Measurements from ENCODE around the gene LRRC74A.

LRRC74A gene

DNA sequence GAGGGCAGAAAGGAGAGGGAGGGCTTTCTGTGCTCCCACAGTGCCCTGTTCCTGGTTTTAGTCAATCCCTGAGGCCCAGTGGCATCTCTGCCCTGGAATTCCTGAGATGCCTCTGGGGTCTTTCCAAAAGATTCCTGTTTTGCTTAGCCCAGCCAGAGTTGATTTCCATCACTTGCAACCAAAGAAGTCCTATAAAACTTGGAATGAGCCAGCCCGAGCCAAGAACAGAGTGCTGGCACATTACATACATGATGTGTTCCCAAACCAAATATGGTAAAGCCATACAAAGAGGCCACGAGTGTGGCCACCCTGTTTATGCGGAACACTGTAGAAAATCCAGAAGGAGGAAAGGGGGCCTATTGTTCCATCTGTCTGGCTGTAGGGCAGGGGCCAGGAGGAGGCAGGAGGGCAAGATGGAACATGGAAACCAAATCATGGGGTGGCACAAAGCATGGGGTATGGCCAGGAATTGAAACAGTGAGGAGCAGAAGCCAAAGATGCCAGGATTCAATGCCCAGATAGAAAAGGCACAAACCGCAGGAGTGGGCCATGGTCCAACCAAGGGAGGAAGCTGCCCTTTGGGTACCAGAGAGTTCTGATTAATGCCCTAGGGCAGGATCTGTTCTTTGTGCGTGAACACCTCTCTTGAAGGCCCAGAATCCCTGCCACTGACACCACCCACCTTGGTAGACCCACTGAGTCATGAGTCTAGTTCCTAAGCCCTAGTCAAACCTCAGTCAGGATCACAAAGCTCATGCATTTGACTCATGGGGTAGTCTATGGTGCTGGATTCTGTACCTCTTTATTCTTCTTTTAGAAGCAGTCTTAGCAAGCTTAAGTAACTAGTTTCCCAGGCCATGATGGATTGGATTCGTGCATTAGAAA lies 75.2 kb downstream of the LRRC74A start:
- Histone ChIP-seq H3K27ac (peak overlapping the region; percentile 72 to 89), H3K4me3 (no peak overlapping the region)
- DNase-seq (ENCODE audit: low spot score): no peak
- TF ChIP-seq, protein P1, sequence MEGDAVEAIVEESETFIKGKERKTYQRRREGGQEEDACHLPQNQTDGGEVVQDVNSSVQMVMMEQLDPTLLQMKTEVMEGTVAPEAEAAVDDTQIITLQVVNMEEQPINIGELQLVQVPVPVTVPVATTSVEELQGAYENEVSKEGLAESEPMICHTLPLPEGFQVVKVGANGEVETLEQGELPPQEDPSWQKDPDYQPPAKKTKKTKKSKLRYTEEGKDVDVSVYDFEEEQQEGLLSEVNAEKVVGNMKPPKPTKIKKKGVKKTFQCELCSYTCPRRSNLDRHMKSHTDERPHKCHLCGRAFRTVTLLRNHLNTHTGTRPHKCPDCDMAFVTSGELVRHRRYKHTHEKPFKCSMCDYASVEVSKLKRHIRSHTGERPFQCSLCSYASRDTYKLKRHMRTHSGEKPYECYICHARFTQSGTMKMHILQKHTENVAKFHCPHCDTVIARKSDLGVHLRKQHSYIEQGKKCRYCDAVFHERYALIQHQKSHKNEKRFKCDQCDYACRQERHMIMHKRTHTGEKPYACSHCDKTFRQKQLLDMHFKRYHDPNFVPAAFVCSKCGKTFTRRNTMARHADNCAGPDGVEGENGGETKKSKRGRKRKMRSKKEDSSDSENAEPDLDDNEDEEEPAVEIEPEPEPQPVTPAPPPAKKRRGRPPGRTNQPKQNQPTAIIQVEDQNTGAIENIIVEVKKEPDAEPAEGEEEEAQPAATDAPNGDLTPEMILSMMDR (IDR thresholded peaks at IDR 0.05): no peak

DNA sequence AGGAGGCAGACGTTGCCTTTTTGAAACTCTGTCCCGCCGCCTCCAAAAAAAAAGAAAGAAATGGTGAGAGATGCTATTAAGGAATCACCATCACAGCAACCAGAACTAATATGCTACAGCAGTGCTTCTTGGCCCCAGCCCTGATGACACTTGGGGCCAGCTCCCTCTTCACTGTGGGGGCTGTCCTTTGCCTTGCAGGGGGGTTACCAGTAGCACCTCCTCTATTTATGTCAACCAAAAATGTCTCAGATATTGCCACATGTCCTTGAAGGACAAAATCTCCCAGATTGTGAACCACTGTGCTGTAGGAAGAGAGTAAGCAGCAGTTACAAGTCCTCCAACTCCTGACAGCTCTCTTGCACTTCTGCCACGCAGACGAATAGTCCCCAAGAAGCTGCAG lies 76.4 kb downstream of the LRRC74A start:
- Histone ChIP-seq H3K27ac (peak overlapping the region; percentile 83 to 89), H3K4me3 (no peak overlapping the region)
- no peak for DNase-seq (ENCODE audit: low spot score)
- TF ChIP-seq, protein P1 (IDR thresholded peaks at IDR 0.05): no peak

DNA sequence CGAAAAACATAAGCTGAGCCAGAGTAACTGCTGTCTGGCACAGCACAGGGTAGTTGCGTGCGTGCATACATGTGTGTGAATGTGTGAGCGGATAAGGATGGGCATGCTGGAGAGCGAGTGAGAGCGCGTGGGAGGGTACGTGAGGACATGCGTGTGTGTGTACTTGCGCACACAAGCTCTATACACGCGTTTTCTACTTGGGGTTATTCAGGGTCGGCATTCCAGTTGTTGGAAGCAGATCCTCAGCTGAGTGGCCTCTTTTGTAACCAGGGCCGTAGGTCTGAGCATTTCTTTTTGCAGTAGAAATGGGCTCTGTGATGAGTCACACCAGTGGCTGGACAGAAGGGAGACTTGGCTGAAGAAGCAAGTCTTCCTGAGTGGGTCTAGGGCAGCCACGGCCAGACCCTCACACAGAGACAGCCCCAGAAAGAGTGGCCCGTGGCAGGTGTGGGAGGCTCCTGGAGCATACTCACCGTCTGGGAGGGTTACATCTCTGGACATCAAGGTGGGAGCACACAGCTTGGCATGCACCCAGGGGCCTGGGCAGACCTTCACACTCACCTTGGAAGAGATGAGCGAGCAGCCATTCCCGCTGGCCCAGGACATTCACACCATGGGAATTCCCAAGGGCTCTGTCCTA lies 78.0 kb downstream of the LRRC74A start:
- H3K27ac ChIP-seq: peak overlapping the region; percentile 83 to 90
- peak; percentile 87 for DNase-seq (ENCODE audit: low spot score)
- peak overlapping the region; percentile 11 for H3K4me3 ChIP-seq
- TF ChIP-seq, protein P1 (IDR thresholded peaks at IDR 0.05): no peak

DNA sequence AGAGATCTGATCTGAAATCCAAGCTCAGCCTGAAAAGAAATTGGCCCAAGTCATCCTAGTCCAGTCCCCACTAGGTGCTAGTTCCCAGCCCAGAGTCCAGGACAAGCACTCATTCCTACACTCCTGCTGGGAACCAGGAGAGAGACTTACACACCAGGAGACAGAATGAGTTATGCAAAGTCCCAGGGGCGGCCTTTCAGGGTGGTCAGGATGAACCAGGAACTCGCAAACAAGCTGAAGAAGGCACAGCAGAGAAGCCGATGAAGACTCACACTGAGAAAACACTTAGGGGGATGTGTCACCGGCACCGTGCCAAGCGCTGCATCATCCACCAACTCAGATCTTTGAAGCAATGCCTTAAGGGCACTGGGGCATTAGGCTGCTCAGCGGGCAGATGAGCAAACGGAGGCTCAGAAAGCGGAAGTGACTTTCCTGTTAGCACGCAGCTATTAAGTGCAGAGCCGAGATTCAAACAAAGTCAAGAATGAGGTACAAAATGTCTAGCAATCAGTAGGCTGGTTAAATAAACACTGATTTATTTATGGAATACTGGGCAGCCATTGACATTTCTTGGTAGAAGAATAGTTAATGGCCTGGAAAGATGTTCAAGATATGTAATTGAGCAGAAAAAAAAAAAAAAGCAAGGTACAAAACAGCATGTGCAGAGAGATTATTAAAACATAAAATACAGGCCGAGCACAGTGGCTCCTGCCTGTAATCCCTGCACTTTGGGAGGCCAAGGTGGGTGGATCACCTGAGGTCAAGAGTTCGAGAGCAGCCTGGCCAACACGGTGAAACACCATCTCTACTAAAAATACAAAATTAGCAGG lies 78.7 kb downstream of the LRRC74A start:
- Histone ChIP-seq H3K4me3 (peak overlapping the region; percentile 11), H3K27ac (peak overlapping the region; percentile 83 to 90)
- no peak for DNase-seq (ENCODE audit: low spot score)
- TF ChIP-seq, protein P1 (IDR thresholded peaks at IDR 0.05): no peak

DNA sequence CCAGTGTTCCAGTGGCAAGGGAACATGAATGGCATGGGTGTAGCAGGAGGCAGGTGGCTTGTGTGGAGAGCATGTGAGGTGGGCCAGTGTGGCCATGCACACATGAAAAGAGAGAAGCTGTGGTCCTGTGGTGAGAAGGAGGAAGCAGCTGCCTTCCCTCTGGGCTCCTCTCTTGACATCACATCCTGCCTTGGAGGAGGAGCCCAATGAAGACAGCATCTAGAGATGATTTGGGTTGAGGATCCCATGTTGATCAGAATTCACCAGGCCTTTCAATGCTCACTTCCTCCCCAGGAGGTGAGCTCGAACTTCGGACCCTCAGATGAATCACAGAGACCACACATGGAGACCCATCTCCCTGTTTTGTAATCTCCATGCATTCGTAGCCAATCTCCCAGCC lies 82.6 kb downstream of the LRRC74A start:
- H3K27ac ChIP-seq: no peak overlapping the region
- no peak for DNase-seq (ENCODE audit: low spot score)
- H3K4me3 ChIP-seq: no peak overlapping the region
- TF ChIP-seq, protein P1 (IDR thresholded peaks at IDR 0.05): no peak

DNA sequence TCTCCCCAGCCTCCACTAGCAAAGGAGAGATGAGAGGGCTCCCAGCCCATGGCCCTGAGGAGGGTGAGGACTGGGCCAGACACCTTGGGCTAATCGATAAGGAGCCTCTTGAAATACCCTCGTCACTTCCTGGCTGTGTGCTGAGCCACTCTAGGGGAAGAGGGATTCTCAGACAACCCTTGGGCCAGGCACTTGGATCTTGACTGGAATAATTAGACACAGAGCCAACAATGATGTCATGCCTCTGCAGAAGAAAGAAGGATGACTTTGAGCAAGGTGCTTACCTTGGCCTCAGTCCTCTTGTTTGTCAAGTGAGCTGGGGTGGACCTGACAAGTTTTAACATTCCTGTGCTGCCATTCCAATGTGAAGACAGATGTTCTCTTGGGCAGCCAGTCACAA lies 83.1 kb downstream of the LRRC74A start:
- Histone ChIP-seq H3K4me3 (no peak overlapping the region), H3K27ac (no peak overlapping the region)
- no peak for DNase-seq (ENCODE audit: low spot score)
- TF ChIP-seq, protein P1 (IDR thresholded peaks at IDR 0.05): no peak

Data from coronary artery (tissue), 2 donors.